NCI-H1092 (cell line): ENCODE results near the gene NXN.
"Not testable (repeated sequence)": the region's sequence is repeated elsewhere in the genome, so short reads cannot be mapped to it uniquely, and the experiment has no call there.

Experiments used
- DNase-seq: peaks from one replicate; lab custom pipeline; 2025; lab: John Stamatoyannopoulos, UW

The NXN gene

GRCh38 chr17:979212-979538 is 401 bp downstream of the NXN start:
- no peak for DNase-seq

GRCh38 chr17:978103-979093 is 1.2 kb downstream of the NXN start:
- DNase-seq: no peak

DNA sequence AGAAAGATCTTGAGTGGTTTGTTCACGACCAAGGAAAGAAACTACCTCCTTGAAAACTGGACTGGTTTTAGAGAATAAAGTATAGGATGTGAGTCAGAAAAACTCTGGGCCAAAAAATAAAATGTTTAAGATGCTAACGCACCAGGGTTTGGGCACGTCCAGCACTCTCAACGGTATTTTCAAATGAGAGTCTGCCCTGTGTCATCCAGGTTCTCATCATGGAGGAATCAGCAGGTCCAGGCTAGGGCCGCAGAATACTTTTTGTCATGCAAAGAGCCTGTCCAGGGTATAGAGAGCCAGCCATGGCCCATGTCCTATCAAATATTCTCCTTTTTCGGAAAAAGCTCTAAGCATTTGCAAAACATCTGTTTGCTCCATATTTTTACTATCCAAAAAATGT is 2.4 kb downstream of the NXN start:
- DNase-seq: no peak

GRCh38 chr17:976312-976711 is 3.3 kb downstream of the NXN start:
- DNase-seq: no peak

- no peak for DNase-seq
These were observed 4.1 kb downstream of the NXN start for GRCh38 chr17:975371-975915.

GRCh38 chr17:974778-975177 is 4.8 kb downstream of the NXN start:
- not testable (repeated sequence) for DNase-seq

GRCh38 chr17:973053-973452 is 6.5 kb downstream of the NXN start:
- DNase-seq: no peak

- not testable (repeated sequence) for DNase-seq
These were observed 7.7 kb downstream of the NXN start for GRCh38 chr17:971861-972260.

DNA sequence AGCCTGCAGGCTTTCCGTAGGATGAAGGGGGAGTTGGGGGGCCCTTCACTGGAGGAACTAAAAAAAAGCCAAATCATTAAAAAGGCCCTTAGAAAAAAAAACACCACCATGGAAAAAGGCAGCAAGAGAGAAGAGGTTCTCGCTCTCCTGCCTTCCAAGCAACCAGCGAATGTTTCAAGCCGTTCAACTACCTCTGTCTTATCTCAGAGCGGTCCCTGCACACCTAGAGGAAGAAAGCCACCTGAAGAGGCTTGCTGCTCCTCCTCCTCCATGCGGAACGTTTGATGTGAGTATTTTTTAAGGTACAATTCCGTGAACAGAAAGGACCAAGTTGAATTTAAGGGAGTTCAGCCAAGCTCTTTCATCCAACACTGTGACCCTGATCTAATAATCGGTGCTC is 9.2 kb downstream of the NXN start:
- DNase-seq: no peak

GRCh38 chr17:969811-970355 is 9.7 kb downstream of the NXN start:
- DNase-seq: no peak

DNA sequence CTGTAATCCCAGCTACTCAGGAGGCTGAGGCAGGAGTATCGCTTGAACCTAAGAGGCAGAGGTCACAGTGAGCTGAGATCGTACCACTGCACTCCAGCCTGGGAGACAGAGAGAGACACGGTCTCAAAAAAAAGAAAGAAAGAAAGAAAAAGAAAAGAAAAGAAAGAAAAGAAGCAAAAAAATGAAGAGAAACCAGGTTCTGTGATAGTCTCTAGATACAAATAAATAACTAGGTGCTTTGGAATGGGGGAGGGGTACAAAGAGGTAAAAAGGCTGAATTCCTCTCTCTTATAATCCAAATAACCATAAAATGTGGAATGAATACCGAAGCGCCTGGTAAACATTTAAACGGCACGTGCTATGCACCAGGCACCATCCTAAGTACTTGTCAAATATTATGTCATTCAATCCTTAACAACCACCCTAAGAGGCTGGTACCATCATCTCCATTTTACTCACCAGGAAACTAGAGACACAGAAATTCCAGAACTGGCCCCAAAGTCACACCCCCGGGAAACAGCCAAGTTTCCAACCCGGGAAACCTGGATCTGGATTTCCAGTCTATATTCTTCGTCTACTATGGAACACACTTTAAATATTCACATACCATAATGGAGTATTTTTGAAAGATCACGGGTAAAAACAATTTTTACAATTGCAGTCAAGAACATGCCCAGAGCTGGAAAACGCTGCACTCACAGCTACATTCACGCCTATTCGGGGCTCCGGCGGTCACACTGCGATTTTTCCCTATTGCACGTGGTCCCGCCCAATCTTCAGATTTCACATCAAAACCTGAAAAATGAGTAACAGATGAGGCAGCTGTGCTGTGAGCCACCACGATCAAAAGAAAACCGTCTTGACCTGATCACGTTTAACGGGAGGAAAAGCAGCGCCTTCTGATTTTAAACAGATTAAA is 10.5 kb downstream of the NXN start:
- DNase-seq: no peak

GRCh38 chr17:967122-967521 is 12.5 kb downstream of the NXN start:
- DNase-seq: no peak

DNA sequence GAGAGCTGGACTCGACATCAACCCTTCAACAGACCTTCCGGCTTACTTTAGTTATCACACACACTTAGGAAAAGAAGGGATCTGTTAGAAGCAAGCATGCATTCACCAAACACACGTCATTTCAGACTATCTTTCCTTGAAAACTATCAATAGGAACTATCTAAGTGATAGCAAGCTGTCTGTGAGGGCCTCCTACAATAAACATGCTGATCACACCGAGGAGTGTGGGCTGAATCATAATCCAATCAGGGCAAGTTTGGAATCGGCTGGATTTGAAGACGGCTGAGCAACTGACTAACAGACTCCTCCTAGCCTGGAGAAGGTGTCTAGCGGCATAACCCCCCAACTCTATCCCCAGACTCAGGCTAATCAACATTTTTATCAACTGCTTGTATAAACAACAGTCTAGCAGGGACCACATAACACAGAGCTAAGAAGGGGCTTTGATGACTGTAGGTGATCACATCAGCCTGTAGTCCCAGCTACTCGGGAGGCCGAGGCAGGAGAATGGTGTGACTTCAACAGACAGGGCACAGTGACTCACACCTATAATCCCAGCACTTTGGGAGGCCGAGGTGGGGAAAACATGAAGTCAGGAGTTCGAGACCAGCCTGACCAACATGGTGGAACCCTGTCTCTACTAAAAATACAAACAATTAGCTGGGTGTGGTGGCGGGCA is 14.1 kb downstream of the NXN start:
- DNase-seq: no peak

GRCh38 chr17:964876-965275 is 14.7 kb downstream of the NXN start:
- no peak for DNase-seq

GRCh38 chr17:962670-963069 is 16.9 kb downstream of the NXN start:
- DNase-seq: no peak

DNA sequence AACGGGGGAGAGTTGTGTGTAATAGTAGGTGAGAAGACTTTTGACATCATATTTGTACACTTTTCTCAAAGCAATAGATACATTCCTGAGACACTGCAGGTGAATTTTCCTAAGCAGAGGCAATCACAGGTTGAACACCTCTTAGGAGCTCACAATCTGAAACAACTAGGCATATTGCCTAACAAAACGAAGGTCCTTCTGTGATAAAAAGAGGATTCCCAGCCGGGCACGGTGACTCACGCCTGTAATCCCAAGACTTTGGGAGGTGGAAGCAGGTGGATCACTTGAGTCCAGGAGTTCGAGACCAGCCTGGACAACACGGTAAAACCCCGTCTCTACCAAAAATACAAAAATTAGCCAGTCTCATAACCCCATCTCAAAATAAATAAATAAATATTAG is 17.4 kb downstream of the NXN start:
- DNase-seq: no peak

DNA sequence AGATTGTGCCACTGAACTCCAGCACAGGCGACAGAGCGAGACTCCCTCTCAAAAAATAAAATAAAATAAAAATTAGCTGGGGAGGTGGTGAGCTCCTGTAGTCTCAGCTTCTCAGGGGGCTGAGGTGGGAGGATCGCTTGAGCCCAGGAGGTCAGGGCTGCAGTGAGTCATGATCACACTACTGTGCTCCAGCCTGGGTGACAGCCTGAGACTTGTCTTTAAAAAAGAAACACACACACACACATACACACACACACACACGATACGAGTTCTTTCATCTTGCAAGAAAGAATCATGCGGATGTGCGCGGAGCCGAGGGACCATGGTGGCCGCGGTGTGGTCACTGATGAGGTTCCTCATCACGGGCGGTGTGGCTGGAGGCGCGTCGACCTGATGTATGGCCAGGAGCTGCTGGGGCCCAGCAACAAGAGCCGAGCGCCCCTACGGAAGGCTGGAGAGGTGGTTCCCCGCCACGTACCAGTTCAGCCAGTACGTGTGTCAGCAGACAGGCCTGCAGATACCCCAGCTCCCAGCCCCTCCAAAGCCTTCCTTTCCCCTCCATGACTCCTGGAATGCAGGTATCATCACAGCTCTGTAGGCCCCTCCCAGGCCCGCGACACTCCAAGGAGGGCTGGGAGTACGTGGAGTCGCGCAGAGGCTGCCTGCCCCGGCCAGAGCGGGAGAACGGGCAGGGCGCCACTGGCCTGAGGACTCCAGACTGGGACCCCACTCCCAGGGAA is 20.7 kb downstream of the NXN start:
- no peak for DNase-seq

- no peak for DNase-seq
These were observed 21.6 kb downstream of the NXN start for GRCh38 chr17:957856-958421.

DNA sequence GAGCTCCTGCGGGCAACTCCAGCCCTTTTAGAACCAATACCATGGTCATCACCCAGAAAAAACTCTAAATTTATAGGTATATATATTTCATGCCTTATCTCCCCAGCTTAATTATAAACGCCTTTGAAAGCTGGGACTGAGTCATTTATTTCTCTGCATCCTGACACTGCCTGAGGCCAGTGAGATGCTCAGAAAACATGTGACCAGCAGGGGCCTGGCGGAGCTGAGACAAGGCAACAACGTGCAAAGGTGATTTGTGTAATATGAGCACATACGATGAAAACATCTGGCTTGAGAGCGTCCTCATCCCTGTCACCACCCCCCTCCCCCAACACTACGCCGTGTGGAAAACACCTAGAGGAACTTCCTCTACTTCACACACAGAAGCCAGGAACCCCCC is 22.7 kb downstream of the NXN start:
- DNase-seq: no peak

DNA sequence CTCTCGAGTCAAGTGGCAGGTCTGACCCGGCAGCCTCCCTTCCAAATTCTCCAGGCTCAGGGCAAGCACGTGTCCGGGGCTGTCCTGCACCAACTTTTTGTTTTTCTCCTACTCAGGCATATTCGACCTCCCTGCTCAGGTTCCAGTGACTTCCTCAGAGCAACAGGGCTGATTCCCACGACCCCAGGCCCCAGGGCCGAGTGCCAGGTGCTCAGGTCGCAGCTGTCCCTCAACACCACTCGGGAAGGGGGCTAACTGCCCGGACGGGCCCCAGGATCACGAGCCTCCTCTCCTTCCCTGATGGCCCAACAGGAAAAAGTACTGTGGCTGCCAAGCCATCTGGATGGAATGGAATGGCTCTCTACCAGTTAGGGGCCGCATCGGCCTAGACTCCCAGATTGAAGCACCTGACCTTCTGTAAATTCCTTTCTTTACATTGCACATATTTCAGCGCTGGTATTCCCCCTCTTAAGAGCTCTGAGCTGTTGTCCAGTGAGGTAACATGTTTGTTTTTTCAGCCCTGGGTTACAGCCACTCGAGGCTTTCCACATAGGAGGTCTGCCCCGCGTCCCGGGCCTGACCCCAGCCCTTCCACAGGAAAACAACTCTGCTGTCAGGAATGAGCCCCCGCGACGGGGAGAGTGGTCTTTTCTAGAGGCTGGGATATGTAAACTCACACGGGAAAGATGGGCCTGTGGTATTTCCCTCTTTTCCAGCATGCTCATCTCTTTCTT is 25.0 kb downstream of the NXN start:
- no peak for DNase-seq
